HG03571 (cell line): ENCODE data around the gene RAI1.
"Not testable (repeated sequence)": the region's sequence is repeated elsewhere in the genome, so short reads cannot be mapped to it uniquely, and the experiment has no call there.

Source experiments
- ATAC-seq: cut with Tn5 transposase; IDR thresholded peaks from one replicate; pipeline ENCODE4 v1.9.1; 2021; ENCODE audit not compliant: unreplicated experiment

The RAI1 gene, protein sequence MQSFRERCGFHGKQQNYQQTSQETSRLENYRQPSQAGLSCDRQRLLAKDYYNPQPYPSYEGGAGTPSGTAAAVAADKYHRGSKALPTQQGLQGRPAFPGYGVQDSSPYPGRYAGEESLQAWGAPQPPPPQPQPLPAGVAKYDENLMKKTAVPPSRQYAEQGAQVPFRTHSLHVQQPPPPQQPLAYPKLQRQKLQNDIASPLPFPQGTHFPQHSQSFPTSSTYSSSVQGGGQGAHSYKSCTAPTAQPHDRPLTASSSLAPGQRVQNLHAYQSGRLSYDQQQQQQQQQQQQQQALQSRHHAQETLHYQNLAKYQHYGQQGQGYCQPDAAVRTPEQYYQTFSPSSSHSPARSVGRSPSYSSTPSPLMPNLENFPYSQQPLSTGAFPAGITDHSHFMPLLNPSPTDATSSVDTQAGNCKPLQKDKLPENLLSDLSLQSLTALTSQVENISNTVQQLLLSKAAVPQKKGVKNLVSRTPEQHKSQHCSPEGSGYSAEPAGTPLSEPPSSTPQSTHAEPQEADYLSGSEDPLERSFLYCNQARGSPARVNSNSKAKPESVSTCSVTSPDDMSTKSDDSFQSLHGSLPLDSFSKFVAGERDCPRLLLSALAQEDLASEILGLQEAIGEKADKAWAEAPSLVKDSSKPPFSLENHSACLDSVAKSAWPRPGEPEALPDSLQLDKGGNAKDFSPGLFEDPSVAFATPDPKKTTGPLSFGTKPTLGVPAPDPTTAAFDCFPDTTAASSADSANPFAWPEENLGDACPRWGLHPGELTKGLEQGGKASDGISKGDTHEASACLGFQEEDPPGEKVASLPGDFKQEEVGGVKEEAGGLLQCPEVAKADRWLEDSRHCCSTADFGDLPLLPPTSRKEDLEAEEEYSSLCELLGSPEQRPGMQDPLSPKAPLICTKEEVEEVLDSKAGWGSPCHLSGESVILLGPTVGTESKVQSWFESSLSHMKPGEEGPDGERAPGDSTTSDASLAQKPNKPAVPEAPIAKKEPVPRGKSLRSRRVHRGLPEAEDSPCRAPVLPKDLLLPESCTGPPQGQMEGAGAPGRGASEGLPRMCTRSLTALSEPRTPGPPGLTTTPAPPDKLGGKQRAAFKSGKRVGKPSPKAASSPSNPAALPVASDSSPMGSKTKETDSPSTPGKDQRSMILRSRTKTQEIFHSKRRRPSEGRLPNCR (N-terminal part only)

DNA sequence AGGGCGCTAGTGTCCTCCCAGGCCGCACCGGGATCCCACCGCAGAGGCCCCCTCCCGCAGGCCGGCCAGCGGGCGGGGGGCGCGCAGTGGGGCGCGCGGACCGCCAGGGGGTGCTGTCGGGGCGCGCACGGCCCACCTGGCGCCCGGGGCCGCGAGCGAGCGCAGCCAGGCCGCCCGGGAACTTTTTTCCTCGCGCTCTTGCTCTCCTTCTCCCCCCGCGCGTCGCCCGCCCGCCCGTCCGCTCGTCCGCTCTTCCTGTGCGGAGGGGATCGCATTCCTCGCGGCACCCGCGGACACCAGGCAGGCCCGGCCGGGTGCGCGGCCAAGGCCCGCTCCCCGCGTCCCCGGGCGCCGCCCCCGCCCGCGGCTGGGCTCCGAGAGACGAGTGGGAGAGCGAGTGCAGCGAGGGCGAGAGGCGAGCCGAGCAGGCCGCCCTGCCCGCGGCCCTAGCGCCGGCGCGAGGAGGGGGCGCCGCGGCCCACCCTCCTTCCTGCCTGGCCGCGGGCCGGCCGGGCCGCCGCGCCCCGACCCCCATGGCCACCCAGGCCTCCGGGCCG is at the start of gene RAI1:
TSS of gene RAI1 (plus strand) at position 272 of the 557 bp plus-strand sequence. CDS start 111,491 bp downstream, outside the sequence.
- peak; percentile 41 for ATAC-seq

DNA sequence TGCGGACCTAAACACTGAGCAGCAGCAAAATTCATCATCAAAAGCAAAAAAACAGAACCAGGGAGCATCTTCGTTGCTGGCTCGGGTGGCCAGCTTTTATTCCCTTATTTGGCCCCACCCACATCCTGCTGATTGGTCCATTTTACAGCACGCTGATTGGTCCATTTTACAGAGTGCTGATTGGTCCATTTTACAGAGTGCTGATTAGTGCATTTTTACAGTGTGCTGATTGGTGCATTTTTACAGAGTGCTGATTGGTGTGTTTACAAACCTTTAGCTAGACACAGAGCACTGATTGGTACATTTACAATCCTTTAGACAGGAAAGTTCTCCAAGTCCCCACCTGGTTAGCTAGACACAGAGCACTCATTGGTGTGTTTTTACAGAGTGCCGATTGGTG is 48.6 kb upstream of the RAI1 start:
- not testable (repeated sequence) for ATAC-seq

DNA sequence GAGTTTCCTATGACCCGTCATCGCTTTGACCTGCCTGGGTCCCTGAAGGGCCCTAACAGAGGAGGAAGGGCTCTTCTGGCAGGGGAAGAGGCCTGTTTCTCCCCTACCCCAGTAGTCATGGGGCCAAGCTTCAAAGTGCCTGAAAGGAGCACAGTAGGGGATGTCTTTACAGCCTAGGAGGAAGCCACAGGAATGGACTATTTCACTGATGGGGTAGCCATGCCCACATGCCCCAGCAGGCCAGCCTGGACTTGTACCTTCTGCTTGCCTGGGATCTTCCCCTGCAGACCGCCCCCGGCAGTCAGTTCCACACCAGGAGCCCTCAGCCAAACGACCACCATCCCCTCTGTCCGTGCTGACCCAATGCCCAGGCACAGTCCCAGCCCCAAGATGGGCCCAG is 47.9 kb upstream of the RAI1 start:
- ATAC-seq: no peak

DNA sequence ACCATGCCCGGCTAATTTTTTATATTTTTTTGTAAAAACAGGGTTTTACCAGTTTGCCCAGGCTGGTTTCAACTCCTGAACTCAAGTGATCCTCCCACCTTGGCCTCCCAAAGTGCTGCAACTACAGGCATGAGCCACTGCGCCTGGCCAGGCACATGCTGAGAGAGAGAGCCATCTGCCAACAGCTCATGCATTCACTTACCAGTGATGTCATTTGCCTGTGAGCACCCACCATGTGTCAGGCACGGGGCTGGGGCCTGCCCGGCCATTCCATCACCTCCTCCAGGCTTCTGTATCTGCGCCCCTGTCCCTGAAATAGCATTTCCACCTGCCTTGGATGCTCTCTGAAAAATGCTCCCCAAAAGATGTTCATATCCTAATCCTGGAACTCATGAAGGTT is 46.1 kb upstream of the RAI1 start:
- ATAC-seq: no peak

DNA sequence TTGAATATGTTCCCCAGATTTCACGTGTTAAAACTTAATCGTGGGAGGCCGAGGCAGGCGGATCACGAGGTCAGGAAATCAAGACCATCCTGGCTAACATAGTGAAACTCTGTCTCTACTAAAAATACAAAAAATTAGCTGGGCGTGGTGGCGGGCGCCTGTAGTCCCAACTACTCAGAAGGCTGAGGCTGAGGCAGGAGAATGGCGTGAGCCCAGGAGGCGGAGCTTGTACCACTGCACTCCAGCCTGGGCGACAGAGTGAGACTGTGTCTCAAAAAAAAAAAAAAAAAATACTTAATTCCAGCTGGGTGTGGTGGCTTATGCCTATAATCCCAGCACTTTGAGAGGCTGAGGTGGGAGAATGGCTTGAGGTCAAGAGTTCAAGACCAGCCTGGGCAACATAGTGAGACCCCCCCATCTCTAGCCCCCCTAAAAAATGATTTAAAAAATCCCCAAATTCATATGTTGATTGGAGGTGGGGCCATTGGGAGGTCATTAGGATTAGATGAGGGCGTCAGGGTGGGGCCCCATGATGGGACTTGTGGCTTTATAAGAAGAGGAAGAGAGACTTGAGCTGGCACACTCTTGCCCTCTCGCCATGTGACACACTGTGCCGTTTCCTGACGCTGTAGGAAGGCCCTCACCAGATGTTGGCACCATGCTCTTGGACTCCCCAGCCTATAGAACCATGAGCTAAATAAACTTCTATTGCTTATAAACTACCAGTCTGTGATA is 45.6 kb upstream of the RAI1 start:
- not testable (repeated sequence) for ATAC-seq

DNA sequence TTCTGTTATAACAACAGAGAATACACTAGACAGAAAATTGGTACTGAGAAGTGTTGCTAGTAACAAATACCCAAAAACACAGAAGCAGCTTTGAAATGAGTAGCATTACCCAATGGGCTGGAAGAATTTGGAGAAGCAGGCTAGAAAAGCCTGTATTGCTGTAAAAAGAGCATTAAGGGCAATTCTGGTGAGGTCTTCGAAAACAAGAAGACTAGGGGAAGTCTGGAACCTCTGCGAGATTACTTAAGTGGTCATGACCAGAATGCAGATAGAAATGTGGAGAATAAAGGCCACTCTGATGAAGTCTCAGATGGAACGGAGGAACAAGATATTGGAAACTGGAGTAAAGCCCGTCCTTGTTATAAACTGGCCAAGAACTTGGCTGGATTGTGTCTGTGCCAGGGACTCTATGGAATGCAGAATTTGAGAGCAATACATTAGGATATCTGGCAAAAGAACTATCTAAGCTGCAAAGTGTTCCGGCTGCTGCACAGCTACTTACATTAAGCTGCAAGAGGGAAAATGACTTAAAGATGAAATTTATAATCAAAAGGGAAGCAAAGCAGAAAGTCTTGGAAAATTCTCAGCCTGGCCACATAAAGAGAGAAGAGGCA is 44.9 kb upstream of the RAI1 start:
- ATAC-seq: no peak

DNA sequence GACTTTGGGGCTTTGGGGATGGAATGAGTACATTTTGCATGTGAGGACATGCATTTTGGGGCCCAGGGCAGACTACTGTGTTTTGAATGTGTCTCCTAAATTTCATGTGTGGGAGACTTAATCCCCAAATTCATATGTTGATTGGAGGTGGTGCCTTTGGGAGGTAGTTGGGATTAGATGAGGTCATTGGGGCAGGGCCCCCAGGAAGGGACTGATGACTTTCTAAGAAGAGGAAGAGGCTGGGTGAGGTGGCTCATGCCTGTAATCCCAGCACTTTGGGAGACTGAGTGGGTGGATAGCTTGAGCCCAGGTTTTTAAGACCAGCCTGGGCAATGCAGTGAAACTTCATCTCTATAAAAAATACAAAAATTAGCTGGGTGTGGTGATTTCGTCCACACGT is 42.8 kb upstream of the RAI1 start:
- ATAC-seq: no peak

DNA sequence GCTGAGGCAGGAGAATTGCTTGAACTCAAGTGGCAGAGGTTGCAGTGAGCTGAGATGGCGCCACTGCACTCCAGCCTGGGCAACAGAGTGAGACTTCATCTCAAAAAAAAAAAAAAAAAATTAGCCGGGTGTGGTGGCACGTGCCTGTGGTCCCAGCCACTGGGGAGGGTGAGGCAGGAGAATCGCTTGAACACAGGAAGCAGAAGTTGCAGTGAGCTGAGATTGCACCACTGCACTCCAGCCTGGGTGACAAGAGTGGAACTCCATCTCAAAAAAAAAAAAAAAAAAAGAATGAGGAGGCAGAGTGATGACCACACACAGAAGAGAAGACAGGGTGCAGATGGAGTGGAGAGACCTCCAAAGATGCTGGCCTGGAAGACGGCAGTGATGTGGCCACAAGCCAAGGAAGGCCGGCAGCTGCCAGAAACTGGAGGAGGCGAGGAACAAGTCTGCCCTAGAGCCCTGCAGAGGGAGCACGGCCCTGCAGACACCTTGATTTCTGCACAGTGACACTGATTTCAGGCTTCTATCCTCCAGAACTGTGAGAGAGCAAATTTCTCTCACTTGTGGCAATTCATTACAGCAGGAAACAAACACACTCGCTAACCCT is 41.5 kb upstream of the RAI1 start:
- not testable (repeated sequence) for ATAC-seq

DNA sequence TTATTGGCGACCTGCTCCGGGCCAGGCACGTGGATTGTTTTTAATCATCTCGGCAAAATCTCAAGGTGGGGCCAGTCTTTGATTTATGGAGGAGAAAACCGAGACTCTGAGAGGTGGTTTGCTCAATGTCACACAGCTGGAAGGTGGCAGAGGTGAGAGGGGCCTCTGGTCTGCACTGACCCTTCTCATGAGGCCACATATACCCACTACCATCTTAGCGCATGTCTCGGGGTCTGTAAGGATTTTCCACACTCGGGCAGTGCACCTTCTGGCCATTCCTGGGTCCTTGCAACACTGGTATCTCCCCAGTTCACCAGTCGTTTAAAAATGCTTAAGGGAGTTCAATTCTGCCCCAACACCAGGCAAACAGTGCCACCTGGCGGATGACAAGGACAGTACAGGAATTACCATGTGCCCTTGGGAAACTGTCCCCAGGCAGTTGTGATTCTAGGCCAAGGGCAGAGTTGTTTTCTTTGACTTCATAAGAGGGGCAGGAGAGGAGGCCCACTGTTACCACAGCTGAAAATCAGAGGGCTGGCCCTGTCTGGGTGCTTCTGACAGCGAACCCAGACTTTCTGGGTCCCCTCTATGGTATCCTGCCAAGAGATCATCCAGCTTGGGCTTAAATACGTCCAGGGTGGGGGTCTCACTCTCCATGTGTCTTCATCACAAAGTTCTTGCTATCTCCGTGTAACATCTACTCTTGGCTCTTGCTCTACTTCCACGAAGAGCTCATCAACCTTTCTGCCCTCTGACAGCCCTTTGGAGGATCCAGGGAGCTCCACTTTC is 39.4 kb upstream of the RAI1 start:
- ATAC-seq: no peak

DNA sequence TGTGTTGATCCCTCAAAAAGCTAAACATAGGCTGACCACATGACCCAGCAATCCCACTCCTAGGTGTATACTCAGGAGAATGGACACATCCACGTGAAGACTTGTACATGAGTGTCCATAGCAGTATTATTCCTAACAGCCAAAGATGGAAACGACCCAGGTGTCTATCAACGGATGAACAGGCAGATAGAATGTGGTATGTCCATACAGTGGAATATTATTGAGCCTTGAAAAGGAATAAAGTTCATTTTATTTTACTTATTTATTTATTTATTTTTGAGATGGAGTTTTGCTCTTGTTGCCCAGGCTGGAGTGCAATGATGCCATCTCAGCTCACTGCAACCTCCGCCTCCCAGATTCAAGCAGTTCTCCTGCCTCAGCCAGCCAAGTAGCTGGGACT is 36.1 kb upstream of the RAI1 start:
- not testable (repeated sequence) for ATAC-seq

DNA sequence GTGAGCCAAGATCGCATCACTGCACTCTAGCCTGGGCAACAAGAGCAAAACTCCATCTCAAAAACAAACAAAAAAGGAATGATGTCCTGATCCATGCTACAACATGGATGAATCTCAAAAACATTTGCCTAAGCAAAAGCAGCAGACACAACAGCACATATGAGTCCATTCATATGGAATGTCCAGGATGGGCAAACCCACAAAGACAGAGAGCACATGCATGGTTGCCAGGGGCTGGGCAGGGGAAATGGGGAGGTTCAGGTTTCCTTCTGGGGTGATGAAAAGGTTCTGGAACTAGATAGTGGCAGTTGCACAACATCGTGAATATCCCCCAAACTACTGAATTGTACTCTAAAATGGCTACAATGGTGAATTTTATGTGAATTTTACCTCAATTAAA is 35.3 kb upstream of the RAI1 start:
- no peak for ATAC-seq

DNA sequence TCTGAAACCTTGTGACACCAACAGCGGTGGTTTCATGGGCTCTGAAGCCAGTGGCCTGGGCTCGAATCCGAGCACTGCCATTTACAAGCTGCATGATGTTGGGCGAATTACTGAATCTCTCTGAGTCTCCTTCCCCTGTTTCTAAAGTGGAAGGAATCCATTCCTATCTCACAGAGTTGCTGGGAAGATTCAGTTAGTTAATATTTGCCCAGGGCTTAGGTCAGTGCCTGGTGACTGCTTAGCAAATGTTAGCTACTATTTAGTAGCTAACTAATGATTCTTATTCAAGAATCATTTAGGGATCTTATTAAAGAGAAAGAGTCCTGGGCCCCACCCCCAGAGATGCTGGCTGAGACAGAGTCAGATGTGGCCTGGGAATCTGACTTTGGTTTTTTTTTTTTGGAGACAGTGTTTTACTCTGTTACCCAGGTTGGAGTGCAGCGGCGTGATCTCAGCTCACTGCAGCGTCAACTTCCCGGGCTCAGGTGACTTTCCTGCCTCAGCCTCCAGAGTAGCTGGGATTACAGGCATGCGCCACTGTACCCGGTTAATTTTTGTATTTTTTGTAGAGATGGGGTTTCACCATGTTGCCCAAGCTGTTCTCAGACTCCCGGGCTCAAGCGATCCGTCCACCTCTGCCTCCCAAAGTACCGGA is 33.6 kb upstream of the RAI1 start:
- no peak for ATAC-seq

DNA sequence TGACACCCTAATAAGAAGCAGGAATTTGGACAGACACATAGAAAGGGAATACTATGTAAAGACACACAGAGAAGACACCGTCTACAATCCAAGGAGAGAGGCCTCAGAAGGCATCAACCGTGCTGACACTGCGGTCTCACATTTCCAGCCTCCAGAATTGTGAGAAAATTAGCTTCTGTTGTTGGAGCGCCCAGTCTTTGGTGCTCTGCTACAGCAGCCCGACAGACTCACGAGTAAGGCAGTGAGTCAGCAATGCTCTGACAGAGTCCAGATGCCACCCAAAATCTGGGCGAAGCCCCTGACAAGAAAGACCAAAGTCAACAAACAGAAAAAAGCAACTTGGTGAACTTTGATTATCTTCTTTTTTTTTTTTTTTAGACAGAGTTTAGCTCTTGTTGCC is 32.5 kb upstream of the RAI1 start:
- ATAC-seq: no peak

DNA sequence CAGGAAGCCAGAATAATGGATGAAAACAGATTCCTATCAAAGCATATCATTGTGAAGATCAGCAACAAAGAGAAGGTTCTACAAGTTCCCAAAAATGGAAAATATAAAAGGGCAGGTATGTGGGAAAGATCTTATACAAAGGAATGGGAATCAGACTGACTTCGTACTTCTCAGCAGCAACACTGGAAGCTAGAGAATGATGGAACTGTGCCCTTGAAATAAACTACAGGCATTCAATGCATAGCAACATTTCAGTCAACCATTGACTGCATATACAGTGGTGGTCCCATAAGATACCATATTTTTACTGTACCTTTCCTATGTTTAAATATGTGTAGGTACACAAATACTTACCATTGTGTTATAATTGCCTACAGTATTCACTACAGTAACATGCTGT is 30.3 kb upstream of the RAI1 start:
- no peak for ATAC-seq

DNA sequence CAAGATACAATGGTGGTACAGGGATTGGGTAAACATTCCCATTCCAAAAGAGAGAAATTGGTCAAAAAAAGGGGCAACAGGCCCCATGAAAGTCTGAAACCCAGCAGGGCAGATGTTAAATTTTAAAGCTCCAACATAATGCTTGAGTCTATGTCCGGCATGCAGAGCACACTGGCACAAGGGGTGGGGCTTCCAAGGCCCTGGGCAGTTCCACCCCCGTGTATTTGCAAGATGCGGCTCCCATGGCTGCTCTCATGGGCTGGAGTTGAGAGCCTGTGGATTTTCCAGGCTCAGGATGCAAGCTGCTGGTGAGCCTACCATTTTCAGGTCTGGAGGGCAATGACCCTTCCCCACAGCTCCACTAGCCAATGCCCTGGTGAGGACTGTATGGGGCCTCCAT is 27.9 kb upstream of the RAI1 start:
- no peak for ATAC-seq

DNA sequence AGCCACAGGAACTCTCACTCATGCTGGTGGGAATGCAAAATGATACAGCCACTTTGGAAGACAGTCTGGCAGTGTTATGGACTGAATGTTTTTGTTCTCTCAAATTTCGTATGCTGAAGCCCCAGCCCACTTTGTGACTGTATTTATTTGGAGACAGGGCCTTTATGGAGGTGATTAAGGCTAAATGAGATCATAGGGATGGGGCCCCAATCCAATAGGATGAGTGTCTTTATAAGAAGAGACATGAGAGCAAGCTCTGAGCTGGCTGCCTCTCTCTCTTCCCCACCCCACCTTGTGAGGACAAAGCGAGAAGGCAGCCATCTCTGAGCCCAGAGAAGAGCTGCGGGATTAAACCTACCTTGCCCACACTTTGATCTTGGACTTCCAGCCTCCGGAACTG is 21.9 kb upstream of the RAI1 start:
- ATAC-seq: no peak

DNA sequence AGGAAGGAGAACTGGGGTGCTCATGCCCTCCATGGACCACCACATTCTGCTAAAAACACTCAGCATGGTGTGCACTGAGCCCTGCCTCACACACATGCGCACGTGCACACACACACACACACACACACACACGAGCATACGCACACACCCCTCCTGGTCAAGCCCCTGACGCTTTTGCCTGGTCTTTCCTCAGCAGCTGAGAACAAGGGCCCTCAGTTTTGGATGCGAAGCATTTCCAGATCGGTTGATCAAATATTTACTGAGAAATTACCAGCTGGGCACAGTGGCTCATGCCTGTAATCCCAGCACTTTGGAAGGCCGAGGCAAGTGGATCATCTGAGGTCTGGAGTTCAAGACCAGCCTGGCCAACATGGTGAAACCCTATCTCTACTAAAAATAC is 20.1 kb upstream of the RAI1 start:
- ATAC-seq: no peak

DNA sequence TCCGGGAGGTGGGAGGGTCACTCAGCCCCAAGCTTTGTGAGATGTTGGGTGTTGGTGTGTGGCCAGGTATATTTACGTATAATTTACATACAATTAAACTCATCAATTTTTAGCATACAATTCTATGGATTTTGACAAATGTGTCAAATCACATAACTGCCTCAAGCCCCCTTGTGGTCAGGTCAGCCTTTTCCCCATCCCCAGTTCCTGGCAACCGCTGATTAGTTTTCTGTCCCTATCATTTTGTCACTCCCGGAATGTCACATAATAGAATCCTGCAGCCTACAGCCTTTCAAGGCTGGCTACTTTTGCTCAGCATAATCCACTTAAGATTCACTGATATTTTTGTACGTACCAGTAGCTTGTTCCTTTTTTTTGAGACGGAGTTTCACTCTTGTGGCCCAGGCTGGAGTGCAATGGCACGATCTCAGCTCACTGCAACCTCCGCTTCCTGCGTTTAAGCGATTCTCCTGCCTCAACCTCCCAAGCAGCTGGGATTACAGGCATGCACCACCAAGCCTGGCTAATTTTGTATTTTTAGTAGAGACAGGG is 19.3 kb upstream of the RAI1 start:
- no peak for ATAC-seq
